H54 (cell line): ENCODE results near the gene ERF.
A peak's percentile ranks its signal among the peaks of the same experiment; 100 is the strongest.

Source experiments
- DNase-seq: peaks from one replicate; pipeline ENCODE4 v3.0.0; 2011; ENCODE audit warnings: low spot score, mixed read lengths; ENCODE audit not compliant: insufficient read length
- FAIRE-seq: peaks from 3 replicates; lab custom pipeline; 2011; peaks lifted over from hg19 to GRCh38; lab: Jason Lieb, UNC
- POLR2A ChIP-seq: IDR thresholded peaks from 2 replicates; pipeline ENCODE4 v1.6.1; 2011; ENCODE audit warnings: low read depth, mild to moderate bottlenecking, low read length

Gene ERF

DNA sequence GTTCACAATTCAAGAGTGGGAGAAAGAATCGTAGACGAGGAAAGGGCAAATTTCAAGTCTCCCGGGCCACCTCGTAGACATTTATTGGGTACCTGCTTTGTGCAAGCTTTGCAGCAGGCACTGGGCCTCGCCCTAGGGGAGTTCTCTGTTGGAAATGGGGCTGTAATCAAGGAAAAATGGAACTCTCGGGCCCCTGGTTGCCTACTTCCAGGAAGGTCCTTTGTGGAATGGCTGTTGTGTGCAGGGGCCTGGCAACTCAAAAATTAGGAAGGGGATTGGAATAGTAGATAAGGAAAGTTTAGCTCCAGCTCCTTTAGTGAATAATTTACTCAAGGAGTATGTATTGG lies 34.2 kb downstream of the ERF start:
- FAIRE-seq (no peak), DNase-seq (no peak)
- no peak for TF ChIP-seq POLR2A

DNA sequence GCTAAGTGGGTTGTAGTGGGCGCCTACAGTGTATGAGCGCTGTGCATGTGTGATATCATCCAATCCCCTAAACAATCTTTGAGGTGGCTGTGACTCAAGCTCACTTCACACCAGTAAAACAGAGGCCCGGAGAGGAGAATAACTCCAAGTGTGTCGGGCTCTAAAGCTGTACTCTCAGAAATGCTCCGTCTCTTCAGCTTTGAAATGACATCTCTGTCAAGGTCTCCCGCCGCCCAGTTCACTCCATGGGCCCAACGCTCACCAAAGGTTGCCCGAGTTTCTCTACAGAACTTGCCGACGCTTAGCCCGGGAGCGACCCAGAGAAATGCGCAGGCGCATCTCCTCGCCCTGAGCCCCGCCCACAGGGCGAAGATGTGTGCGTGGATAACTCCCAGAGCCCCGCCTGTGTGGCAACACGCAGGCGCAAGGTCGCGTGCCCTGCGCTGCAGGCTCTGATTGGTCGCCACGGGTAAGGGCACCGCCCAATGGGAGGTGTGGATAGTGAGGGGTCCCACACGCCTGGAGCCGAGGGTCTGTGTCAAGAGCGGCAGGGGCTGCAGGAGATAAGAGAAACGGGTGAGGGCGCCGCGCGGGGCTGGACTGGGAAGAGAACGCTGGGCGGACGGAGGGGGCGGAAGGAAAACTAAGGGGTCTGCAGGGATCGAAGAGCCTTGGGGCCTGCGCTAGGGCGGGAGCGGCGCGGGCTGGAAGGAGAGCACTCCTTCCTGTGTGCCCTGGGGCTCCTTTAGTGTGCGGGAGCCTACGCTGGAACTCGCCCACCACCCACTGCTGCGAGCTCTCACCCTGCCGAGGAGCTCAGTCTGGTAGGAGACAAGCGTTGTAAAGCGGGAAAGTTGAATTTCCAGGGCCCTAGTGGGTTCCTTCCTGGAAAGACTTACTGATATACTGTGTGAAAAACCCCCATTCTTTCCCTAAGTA lies 34.8 kb downstream of the ERF start, which contains the start of gene ZNF526:
ZNF526 (plus strand) TSS at position 501 of the 939 bp plus-strand sequence. CDS start 4,092 bp downstream, outside the sequence.
- FAIRE-seq, result peak; percentile 52
- DNase-seq, result peak; percentile 99
- peak; percentile 64 for TF ChIP-seq POLR2A

DNA sequence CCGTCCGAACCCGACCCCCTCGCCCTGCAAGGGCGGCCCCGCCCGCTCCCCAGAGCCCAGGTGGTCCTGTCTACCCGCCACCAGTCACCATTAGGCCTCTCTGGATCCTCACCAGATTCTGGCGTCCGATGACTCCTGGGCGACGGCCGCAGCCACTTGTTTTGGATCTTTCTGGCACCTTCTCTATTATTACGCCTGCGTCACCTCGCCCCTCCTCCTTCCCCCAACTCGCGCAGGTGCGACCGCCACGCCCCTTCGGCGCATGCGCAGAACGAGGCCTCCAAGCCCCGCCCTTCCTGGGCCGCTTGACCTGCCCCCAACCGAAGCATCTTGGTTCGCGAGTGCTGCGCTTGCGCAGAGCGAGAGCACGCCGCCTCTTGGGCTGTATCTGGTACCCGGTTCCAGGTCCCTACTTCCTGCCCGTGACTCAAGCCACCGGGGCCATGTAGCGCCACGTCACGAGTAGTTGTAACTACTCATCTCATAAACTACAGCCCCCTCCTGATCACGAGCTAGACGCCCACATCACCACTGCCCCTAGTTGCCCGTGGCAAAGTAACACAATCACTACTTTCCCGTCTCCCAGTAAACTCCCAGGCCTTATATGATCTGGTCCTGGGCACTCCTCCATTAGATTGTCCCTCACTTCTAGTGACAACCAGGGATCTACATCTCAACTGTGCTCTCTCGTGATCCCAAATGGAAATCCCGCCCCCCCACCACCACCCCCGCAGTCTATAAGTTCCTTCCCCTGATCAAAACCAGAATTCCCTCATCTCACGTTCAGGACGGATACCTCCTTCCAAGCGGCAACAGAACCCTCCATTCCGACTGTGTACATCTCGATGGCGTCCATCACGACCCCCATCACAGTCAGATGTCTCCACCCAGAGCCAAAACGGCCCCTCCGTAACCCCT lies 37.1 kb downstream of the ERF start, which contains the start of gene DEDD2:
DEDD2 (minus strand) TSS at position 158 of the 918 bp plus-strand sequence. CDS start 670 bp downstream, outside the sequence.
- FAIRE-seq (peak; percentile 74), DNase-seq (peak; percentile 99)
- TF ChIP-seq POLR2A, result peak; percentile 75

DNA sequence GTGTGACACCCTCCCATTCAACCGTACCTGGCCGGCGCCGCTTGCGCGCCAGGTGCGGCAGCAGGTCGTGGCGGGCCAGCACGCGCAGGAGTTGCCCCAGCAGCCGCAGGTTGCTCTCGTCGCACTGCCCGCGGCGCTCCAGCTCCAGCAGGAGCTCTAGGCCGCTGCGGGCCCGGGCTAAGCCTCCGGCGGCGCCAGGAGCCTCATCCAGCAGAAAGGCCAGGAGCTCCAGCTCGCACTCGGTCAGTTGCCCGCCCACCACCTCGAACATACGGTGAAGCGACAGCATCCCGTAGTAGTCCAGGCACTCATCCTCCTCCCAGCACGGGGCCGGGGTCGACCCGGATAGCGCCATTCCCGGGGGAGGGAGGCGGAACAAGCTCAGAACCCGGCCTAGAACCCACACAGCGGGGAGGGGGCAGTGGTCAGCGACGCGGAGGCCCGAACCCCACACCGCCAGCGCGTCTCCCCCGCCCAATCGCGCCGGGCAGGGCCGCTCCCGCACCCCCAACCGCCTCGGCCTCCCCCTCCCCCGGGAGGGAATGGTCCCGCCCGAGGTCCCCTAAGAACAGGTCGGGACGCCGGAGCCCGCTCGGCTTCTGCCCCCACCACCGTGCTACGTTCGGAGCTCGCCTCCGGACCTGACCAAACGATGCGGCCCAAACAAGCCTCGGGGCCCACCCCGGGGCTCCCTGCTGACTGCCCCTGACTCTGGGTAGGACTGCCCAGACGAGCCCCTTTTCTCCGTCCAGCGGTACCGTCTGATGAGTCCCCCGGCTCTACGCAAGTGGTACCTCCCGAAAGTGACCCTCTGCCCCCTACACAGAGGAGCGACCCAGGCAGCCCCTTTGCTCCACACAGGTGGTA lies 38.0 kb downstream of the ERF start:
- TF ChIP-seq POLR2A, result no peak
- FAIRE-seq, result no peak
- DNase-seq, result no peak

DNA sequence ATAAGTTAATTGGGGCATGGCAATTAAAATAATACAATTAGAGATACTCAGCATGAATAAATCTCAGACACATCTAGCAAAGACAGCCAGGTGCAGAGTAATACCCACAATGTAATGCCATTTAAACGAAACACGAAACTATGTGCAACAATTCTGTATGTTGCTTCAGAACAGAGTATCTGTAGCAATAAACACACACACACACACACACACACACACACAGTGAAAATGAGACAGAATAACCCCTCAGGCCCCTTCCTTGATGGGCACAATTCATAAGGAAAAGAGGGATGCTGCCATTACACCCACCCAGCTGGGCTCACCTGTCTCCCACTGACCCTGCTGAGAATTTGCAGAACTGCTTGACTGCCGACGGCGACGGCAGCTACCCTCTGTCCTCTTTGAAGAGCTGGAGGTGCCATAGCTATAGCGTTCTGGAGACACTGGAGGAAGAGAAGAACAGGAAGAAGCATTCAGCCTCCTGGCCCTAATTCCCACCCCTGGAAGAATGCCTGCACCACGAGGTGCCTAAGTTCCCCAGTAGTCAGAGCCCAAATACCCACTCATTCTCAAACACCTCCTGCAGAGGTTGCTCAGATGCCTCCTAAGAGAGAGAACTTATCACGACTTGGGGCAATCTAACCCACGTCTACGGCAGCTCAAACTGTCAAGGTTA lies 40.0 kb downstream of the ERF start:
- no peak for TF ChIP-seq POLR2A
- DNase-seq (no peak), FAIRE-seq (no peak)

DNA sequence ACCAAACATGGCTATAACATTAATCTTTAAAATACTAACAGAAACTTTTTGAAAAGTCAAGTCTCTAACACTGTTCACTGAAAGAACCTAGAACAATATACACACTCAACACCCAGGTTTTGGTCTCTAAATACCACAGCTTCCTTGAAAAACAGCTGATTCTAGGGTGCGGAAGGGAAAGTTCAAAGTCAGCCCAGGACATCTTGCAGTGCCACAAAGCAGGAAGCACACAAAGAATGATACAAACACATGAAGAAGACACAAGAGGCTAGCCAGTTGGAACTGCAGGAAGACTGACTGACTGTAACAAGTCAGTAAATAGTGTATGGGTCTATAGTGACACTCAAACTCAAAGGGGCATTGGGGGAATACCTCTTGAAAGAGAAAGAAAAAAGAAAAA lies 42.0 kb downstream of the ERF start:
- TF ChIP-seq POLR2A, result no peak
- FAIRE-seq, result no peak
- no peak for DNase-seq

DNA sequence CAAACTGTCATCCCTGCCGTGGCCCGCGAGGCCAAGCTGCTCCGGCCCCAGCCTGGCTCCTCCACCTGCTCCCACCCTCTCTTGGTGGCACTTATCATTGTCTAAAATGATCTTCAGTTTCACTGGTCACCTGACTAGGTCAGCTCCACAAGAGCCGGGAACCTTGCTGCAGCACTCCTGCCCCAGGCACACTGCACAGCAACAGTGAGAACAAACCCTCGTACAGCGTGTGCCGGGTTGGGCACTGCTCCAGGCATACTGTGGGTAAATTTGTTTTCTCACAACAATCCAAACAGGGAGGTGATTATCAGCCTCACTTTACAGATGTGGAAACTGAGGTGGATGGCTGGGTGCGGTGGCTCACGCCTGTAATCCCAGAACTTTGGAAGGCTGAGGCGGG lies 46.3 kb downstream of the ERF start:
- DNase-seq (no peak), FAIRE-seq (no peak)
- no peak for TF ChIP-seq POLR2A

DNA sequence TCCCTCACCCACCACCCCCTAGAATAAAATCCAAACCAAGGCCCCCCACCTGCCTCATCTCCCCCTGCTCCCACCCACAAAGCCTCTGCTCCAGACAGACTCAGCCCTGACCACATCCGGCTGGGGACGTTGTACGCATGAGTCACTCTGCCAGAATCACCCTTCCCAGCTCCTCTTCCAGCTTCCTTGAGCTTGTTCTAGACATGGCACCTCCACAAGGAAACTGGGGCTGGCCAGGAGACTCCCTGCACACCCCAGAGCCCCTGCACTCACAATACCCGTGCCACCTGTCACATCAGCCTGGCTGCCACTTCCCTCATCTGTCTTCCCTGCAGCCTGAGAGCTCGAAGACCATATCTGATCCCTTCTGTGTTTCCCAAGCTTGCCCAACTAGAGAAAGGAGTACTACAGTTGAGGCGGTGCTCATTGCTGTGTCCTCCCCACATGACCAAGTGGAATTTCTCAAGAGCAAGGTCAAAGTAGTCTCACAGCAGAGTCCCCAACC lies 47.1 kb downstream of the ERF start:
- FAIRE-seq (no peak), DNase-seq (peak; percentile 98)
- TF ChIP-seq POLR2A, result no peak

DNA sequence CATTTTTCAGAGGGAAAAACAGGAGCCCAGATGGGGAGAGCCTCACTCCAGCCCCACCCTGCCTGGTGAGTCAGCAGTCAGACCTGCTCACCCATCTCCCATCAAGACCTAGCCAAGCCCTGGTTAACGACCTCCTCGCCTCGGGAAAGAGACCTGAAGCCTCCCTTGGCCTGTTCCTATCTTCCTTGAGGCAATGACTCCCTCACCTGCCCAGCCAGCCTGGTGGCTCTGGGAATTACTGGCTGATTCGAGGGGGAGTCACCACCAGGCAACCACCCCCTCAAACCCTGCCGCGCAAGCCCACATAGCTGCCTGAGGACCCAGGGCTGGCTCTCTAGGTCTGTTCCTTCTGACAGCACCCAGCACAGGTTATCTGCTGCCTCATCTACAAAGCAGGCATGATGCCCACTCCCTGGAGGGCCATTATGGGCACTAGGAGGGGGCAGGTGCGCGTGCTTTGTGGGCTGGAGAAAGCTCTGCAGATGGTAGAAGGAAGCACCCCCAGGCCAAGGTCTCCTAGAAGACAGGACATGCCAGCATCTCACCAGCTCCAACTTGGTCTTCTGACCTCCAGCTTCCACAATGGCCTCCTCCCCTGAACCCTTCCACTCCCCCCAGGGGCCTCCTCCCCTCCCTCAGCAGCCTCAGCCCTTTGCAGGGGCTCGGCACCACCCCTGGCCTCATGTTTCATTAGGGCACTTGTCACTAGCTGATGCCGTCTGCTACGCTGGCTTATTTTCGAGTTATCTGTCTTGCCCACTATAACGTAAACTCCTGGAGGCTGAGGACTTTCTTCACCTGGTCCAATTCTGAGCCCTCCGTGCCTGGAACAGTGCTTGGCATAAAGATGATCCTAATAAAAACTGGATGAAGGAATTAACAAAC lies 47.8 kb downstream of the ERF start:
- peak; percentile 45 for FAIRE-seq
- peak; percentile 99 for DNase-seq
- no peak for TF ChIP-seq POLR2A

DNA sequence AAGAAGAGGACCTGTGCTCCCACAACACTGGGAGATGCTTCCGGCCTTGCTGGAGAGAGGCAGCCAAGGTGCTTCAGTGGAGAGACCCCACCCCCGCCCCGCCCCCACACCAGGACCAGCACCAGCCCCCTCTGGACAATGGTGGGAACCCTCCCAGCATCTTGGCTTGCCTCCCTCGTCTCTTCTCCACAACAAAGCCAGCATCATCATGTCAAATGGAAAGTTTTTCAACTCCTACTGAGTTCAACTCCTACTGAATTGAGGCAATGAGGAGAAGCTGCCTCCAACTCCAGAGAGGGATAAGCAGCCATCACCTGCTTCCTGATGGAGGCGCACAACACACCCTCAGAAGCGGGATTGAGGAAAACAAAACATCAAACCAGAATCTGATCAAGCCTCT lies 50.3 kb downstream of the ERF start:
- TF ChIP-seq POLR2A, result no peak
- DNase-seq (no peak), FAIRE-seq (no peak)

DNA sequence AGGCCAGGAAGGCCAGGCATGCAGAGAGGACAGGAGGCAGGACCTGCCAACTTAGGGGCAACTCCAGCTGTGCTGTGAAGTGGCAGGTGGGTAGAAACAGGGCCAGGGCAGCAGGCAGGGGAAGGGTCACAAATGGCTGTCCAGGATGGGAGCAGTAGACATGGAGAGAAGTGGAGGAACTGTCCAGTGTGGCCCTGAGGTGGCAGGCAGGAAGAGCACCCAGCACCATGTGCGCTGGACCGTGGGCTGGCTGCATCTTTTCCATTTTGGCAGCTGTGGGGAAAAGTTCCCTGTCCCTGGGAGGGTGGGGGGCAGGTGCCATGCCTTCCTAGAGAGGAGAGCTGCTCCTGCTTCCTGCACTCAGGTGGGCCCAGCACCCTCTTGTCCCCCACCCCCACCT lies 51.2 kb downstream of the ERF start:
- no peak for TF ChIP-seq POLR2A
- DNase-seq, result no peak
- no peak for FAIRE-seq
